Stimulated activated CD8-positive, alpha-beta memory T cell treated with anti-CD3 and anti-CD28 coated beads, Interleukin-12 subunit alpha, Interleukin-12 subunit beta, amount 100 ng/mL, for 4 hours (primary cell): ENCODE data around the gene TMEM185B.
"Not testable (repeated sequence)": the region's sequence is repeated elsewhere in the genome, so short reads cannot be mapped to it uniquely, and the experiment has no call there.

ENCODE experiments used
- DNase-seq: peaks from one replicate; pipeline ENCODE4 v3.0.0-alpha.2; 2020; ENCODE audit warnings: low read depth

The TMEM185B gene

GRCh38 chr2:120223034-120223912, at the start of gene TMEM185B:
TSS of gene TMEM185B (minus strand) at chr2:120223400. CDS start at chr2:120222976, 424 bp downstream.
- peak; percentile 87 for DNase-seq

DNA sequence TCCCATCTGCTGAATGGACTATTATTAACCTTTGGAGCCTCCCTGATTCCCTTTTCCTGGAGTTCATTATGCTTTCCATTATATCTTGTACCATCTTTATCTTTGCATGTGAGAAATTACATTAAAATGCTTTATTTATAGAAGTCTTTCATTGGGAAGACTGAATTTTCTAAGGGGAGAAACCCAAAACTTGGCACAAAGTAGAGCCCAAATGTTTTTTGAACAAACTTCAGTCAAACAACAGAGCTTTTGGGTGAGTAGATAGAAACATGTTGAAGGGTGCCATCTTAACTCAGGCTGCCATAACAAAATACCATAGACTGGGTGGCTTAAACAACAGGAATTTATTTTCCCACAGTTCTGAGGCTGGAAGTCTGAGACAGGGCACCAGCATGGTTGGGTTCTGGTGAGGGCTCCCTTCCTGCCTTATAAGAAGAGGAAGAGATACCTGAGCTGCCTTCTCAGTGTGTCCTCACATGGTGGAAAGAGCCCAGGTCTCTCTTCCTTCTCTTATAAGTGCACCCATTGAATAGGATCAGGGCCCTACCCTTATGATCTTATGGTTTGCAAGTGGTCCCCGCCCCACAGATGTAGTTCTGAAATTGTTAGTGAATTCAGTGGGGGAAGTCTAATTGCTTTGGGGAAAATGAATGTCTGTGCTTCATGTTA, 48.6 kb upstream of the TMEM185B start:
- DNase-seq, result no peak

DNA sequence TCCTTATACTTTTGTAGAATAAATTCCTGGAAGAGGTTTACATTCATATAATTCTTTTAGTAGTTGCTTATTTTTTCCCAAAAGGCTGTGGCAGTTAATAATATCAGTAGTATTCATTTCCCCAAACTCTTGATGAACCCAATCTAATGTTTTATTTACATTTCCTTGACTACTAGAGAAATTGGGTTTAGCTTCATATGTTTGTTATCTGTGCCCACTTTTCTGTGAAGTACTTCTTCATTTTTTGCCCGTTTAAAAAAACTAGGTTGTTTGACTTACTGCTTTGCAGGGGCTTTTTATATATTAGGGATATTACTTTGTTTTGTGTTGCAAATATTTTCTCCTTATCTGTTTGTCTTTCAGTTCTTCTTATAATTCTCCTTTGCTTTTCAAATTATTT, 46.6 kb upstream of the TMEM185B start:
- DNase-seq, result no peak

GRCh38 chr2:120269076-120269744, 46.0 kb upstream of the TMEM185B start:
- no peak for DNase-seq

- no peak for DNase-seq
Measured at GRCh38 chr2:120267348-120267747, 44.1 kb upstream of the TMEM185B start.

DNA sequence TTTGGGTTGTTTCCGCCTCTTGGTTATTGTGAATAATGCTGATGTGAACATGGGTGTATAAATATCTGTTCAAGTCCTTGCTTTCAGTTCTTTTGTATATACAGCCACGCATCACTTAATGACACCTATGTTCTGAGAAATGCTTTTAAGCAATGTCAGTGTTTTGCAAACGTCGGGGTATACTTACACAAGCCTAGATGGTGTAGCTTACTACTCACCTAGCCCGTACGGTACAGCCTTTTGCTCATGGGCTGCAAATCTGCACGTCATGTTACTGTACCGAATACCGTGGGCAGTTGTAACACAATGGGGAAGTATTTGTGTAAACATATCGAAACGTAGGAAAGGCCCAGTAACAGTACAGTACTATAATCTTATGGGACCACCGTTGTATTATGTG, 41.8 kb upstream of the TMEM185B start:
- DNase-seq, result no peak

- no peak for DNase-seq
Measured at GRCh38 chr2:120262761-120263428, 39.7 kb upstream of the TMEM185B start.

DNA sequence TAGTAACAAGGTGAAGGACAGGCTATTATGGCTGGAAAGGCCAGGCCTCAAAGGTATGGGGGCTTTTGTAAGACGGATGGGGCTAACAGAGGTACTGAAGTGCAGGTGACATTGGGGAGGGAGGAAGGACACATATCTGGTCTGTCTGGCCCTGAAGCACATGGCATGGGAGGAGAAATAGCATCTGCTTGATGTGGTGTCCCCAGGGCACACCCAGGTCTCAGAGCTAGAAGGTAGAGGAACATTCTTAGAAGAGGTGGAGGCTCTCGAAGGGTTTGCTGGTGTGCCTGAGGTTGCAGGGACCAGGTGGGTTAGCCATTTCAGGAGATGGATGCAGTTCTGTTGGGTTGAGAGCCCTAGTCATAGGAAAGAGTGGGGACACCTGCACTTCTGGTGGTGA, 39.0 kb upstream of the TMEM185B start:
- DNase-seq, result no peak

GRCh38 chr2:120261387-120262006, 38.3 kb upstream of the TMEM185B start:
- no peak for DNase-seq

DNA sequence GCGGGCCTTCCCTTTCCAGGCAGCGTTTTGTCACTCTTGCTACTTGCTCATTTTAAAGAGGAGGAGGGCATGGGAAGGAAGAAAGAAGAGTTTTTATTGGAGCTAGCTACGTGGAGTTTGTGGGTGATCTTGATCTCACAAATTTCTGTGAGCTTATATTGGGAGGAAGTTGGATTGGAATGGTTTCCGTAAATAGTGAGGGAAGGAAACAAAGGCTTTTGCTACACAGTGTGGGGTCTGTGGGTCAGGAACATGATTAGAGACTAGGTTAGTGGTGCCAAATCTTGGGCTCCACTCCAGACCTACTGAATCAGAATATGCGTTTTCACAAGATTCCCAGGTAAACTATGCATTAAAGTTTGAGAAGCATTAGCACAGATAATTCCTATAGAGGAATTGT, 37.5 kb upstream of the TMEM185B start:
- no peak for DNase-seq

- DNase-seq, result not testable (repeated sequence)
Measured at GRCh38 chr2:120259939-120260338, 36.7 kb upstream of the TMEM185B start.

GRCh38 chr2:120258196-120258595, 35.0 kb upstream of the TMEM185B start:
- no peak for DNase-seq

DNA sequence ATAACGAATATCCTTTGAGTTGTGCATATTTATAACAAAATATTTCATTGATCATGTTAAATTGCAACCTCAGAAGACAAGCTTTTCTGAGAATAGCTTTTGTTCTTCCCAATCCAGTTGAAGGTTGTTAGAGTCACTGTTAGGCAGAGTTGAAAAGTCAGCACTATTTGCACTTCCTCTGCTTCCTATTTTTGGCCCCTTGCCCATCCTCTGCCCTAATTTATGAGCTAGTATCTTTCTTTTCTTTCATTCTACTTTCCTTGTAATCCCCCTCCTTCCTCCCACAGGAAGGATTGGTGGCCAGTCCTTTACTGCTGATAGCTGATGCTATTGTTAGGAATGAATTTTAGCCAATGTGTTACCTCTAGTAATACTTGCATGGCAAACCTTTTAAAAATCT, 34.3 kb upstream of the TMEM185B start:
- no peak for DNase-seq

DNA sequence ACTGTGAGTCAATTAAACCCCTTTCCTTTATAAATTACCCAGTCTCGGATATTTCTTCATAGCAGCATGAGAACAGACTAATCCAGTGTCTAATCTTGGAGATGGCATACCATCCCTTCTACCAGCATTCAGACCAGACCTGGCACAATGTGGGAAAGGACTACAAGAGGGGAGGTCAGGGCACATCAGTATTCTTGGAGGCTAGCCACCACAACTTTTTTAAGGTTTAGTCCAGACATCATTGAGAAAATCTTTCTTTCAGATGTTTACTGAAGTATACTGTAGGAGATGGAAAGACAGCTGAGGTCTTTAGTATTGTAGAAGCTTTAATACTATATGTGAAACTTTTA, 33.4 kb upstream of the TMEM185B start:
- no peak for DNase-seq

- DNase-seq, result no peak
Measured at GRCh38 chr2:120255986-120256650, 32.9 kb upstream of the TMEM185B start.

- DNase-seq, result no peak
Measured at GRCh38 chr2:120255071-120255470, 31.9 kb upstream of the TMEM185B start.

GRCh38 chr2:120254178-120254577, 31.0 kb upstream of the TMEM185B start:
- no peak for DNase-seq

- peak; percentile 6 for DNase-seq
Measured at GRCh38 chr2:120253021-120253882, 30.1 kb upstream of the TMEM185B start.

GRCh38 chr2:120252225-120253020, 29.2 kb upstream of the TMEM185B start, which contains the start of gene RALB:
TSS of gene RALB (plus strand) at chr2:120252852. CDS start at chr2:120278665, 25,813 bp downstream.
- peak; percentile 97 for DNase-seq

GRCh38 chr2:120251880-120252224, 28.7 kb upstream of the TMEM185B start:
- DNase-seq, result no peak
